Measurements from ENCODE around the gene MED12L. TPM values are rescaled to one million over a fixed set of nuclear protein-coding genes. Genes with fewer than 3 reads are reported as not detected.

The MED12L gene
- total and polyA plus RNA-seq, 2 donors (not counting 1 experiment from before 2014, with no cell fraction given) = 0.94 to 4.3 TPM

DNA sequence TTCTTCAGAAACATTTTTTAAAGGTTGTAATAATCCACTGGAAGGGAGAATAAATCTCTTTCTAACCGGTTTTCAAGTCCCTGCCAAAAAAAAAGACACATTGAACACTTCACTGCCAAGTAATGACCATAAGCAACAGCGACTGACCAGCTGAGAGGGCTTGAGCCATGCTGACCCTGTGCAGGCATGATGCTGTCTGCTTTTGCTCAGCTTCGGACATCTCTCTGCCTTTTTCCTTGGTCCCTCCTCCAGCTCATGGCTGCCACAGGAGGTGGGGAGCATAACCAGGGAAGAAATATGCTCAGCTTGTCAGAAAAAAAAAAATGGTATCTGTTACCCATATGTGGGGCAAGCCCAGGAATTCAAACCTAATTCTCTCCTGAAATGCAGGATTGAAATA is 373.9 kb downstream of the MED12L start:
- Histone ChIP-seq H3K27me3 (ENCODE audit: control insufficient read depth, insufficient read depth, low read length) (peaks cover 2% of the 10 kb centered on the region), H3K79me2 (ENCODE audit: control insufficient read depth, insufficient read depth, low read length) (no peaks in the 10 kb centered on the region), H3K9ac (ENCODE audit: insufficient read depth, low read length) (no peak overlapping the region), H3K9me3 (ENCODE audit: control insufficient read depth, insufficient read depth, low read depth, low read length) (no peaks in the 10 kb centered on the region), H3K4me3 (replicated peaks in 1 of 4; ENCODE audit: control extremely low read depth in 1 of 4, insufficient read depth in 1 of 4, low read depth in 3 of 4, low read length in 4 of 4) (peak overlapping the region in 1 of 4 experiments; percentile 66), H3K4me2 (ENCODE audit: extremely low read depth, insufficient read depth, low read length) (no peak overlapping the region), H4K20me1 (ENCODE audit: control insufficient read depth, extremely low read depth, insufficient read depth, low read length) (no peaks in the 10 kb centered on the region), H3K36me3 (ENCODE audit: control insufficient read depth, insufficient read depth, low read length) (no peaks in the 10 kb centered on the region), H2AFZ (ENCODE audit: low read length) (no peak overlapping the region), H3K27ac (ENCODE audit: insufficient read depth, low read length) (no peak overlapping the region), H3K4me1 (ENCODE audit: control insufficient read depth, extremely low read depth, insufficient read depth, low read length) (no peaks in the 10 kb centered on the region)
- TF ChIP-seq EZH2 (IDR thresholded peaks at IDR 0.05; ENCODE audit: low read length, missing control alignments) = no peak
- TF ChIP-seq, protein P1, sequence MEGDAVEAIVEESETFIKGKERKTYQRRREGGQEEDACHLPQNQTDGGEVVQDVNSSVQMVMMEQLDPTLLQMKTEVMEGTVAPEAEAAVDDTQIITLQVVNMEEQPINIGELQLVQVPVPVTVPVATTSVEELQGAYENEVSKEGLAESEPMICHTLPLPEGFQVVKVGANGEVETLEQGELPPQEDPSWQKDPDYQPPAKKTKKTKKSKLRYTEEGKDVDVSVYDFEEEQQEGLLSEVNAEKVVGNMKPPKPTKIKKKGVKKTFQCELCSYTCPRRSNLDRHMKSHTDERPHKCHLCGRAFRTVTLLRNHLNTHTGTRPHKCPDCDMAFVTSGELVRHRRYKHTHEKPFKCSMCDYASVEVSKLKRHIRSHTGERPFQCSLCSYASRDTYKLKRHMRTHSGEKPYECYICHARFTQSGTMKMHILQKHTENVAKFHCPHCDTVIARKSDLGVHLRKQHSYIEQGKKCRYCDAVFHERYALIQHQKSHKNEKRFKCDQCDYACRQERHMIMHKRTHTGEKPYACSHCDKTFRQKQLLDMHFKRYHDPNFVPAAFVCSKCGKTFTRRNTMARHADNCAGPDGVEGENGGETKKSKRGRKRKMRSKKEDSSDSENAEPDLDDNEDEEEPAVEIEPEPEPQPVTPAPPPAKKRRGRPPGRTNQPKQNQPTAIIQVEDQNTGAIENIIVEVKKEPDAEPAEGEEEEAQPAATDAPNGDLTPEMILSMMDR (conservative IDR thresholded peaks at IDR 0.05 in 1 of 2, IDR thresholded peaks at IDR 0.05 in 1 of 2; ENCODE audit: low read depth in 1 of 2, low read length in 2 of 2) = no peak
- no peak for DNase-seq (ENCODE audit: low read depth in 2 of 2)

DNA sequence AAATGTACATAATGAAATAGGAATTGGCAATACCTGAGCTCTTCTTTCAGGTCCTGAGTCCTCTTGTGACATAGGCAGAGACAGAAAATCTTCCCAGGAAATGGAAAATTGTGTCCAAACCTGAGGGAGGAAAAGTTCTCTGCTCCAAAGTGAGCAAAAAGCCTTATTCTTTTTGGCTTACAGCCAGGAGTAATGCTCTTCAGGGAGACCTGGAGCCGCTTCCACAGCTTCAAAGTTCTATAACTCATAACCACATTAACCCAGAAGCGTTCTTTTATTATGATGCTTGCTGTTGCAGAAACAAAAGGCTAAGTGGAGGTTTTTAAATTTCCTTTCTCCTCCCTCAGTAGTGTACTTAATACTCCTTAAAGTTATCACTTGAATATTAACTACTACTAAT is 374.8 kb downstream of the MED12L start:
- Histone ChIP-seq H3K4me1 (ENCODE audit: control insufficient read depth, extremely low read depth, insufficient read depth, low read length) (no peaks in the 10 kb centered on the region), H3K9ac (ENCODE audit: insufficient read depth, low read length) (no peak overlapping the region), H3K4me3 (replicated peaks in 1 of 4; ENCODE audit: control extremely low read depth in 1 of 4, insufficient read depth in 1 of 4, low read depth in 3 of 4, low read length in 4 of 4) (peak overlapping the region in 2 of 4 experiments; percentile 54 to 66), H3K27ac (ENCODE audit: insufficient read depth, low read length) (no peak overlapping the region), H3K4me2 (ENCODE audit: extremely low read depth, insufficient read depth, low read length) (no peak overlapping the region), H3K79me2 (ENCODE audit: control insufficient read depth, insufficient read depth, low read length) (no peaks in the 10 kb centered on the region), H4K20me1 (ENCODE audit: control insufficient read depth, extremely low read depth, insufficient read depth, low read length) (no peaks in the 10 kb centered on the region), H3K36me3 (ENCODE audit: control insufficient read depth, insufficient read depth, low read length) (no peaks in the 10 kb centered on the region), H3K9me3 (ENCODE audit: control insufficient read depth, insufficient read depth, low read depth, low read length) (no peaks in the 10 kb centered on the region), H2AFZ (ENCODE audit: low read length) (no peak overlapping the region), H3K27me3 (ENCODE audit: control insufficient read depth, insufficient read depth, low read length) (peaks cover 2% of the 10 kb centered on the region)
- TF ChIP-seq, protein P1 (conservative IDR thresholded peaks at IDR 0.05 in 1 of 2, IDR thresholded peaks at IDR 0.05 in 1 of 2; ENCODE audit: low read depth in 1 of 2, low read length in 2 of 2) = no peak
- no peak for TF ChIP-seq EZH2 (IDR thresholded peaks at IDR 0.05; ENCODE audit: low read length, missing control alignments)
- DNase-seq (ENCODE audit: low read depth in 2 of 2) = peak; percentile 5 to 44

DNA sequence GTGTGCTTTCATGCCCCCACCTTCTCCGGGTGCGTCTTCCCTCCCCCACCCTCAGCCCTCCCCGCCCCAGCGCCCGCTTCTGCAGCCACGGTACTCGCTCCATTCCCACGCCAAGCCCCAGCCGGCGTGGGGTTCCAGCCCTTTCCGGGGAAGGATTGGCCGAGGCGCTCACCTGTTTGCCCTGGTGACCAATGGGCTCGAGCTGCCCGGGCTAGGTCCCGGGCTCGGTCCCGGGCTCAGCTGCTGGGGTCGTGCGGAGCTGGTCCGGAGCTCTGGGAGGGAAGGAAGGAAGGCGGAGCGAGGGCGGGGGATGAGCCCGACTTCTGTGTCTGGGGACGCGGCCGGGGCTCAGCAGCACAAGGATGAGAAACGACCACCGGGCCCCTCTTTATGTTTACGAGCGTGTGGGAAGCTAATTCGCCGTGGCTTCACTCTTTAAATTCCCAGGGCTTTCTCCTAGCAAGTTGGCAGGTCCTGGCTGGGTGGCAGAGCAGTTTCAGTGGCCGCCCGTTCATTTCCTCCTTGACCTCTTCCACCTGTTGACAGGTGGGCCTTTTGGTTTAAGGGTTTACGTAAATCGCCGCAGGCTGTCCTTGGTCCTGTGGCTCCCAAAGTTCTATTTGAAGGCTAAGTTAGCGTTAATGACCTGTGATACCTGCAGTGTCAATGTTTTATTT is 375.4 kb downstream of the MED12L start, which contains the start of gene IGSF10:
IGSF10 (minus strand) TSS at position 288 of the 677 bp plus-strand sequence. CDS start 2,352 bp downstream, outside the sequence.
- peak within 1 kb of the TSS; percentile 67 for H2AFZ ChIP-seq (ENCODE audit: low read length)
- H3K4me2 ChIP-seq (ENCODE audit: extremely low read depth, insufficient read depth, low read length) = peak within 1 kb of the TSS; percentile 80

More for the DNA sequence above, 375.4 kb downstream of the MED12L start, which contains the start of gene IGSF10:
- Histone ChIP-seq H3K4me1 (ENCODE audit: control insufficient read depth, extremely low read depth, insufficient read depth, low read length) (no peaks in the 10 kb centered on the region), H3K9me3 (ENCODE audit: control insufficient read depth, insufficient read depth, low read depth, low read length) (no peaks in the 10 kb centered on the region), H4K20me1 (ENCODE audit: control insufficient read depth, extremely low read depth, insufficient read depth, low read length) (no peaks in the 10 kb centered on the region), H3K9ac (ENCODE audit: insufficient read depth, low read length) (peak within 1 kb of the TSS; percentile 16), H3K36me3 (ENCODE audit: control insufficient read depth, insufficient read depth, low read length) (no peaks in the 10 kb centered on the region), H3K4me3 (replicated peaks in 1 of 4; ENCODE audit: control extremely low read depth in 1 of 4, insufficient read depth in 1 of 4, low read depth in 3 of 4, low read length in 4 of 4) (peak within 1 kb of the TSS; percentile 53 to 66 (median 55)), H3K27ac (ENCODE audit: insufficient read depth, low read length) (no peak within 1 kb of the TSS), H3K79me2 (ENCODE audit: control insufficient read depth, insufficient read depth, low read length) (no peaks in the 10 kb centered on the region), H3K27me3 (ENCODE audit: control insufficient read depth, insufficient read depth, low read length) (peaks cover 2% of the 10 kb centered on the region)
- DNase-seq (ENCODE audit: low read depth in 2 of 2) = no peak
- peak; percentile 25 for TF ChIP-seq EZH2 (IDR thresholded peaks at IDR 0.05; ENCODE audit: low read length, missing control alignments)
- TF ChIP-seq, protein P1 (conservative IDR thresholded peaks at IDR 0.05 in 1 of 2, IDR thresholded peaks at IDR 0.05 in 1 of 2; ENCODE audit: low read depth in 1 of 2, low read length in 2 of 2) = no peak

All from fibroblast of lung (primary cell).